Endothelial cell of umbilical vein (primary cell): Measurements from ENCODE around the gene DNAJC12. TPM values are rescaled to one million over a fixed set of nuclear protein-coding genes. Genes with fewer than 3 reads are reported as not detected.
"Not testable (repeated sequence)": the region's sequence is repeated elsewhere in the genome, so short reads cannot be mapped to it uniquely, and the experiment has no call there.

ENCODE experiments used
- BruUV-seq: library from RNA; stranded (reverse); fragments of 400-500 nt; replicated peaks from 2 replicates; lab custom pipeline; 2021; lab: Mats Ljungman, UMichigan
- CTCF ChIA-PET: fragments of 300-600, 350-600 bp; sonication (Branson Sonifier 250); formaldehyde crosslinking; loops from one replicate; lab custom pipeline; 2021; ENCODE audit warnings: antibody characterized with exemption, inconsistent platforms; lab: Charles Lee
- POLR2A ChIA-PET: fragments of 300-600, 350-600 bp; sonication (Branson Sonifier 250); formaldehyde crosslinking; loops from one replicate; lab custom pipeline; 2021; ENCODE audit warnings: antibody characterized with exemption, inconsistent platforms; lab: Charles Lee
- DNase-seq: peaks from one replicate; pipeline ENCODE4 v3.0.0-alpha.2; 2011; ENCODE audit warnings: low read depth, low spot score
- FAIRE-seq: peaks from 2 replicates; lab custom pipeline; 2011; peaks lifted over from hg19 to GRCh38; lab: Jason Lieb, UNC
- H2AFZ ChIP-seq: 2 replicates; pipeline ENCODE4 v1.6.0; 2012; ENCODE audit warnings: low read depth, low read length, control low read depth, inconsistent platforms
- H3K27ac ChIP-seq: 2 replicates; pipeline ENCODE4 v1.5.1; 2011; ENCODE audit warnings: low read depth, mild to moderate bottlenecking, control low read depth, low read length, moderate library complexity; ENCODE audit not compliant: insufficient read depth
- H3K27me3 ChIP-seq, 2 experiments: 2 replicates each; pipeline versions ENCODE4 v1.6.0 to v1.6.1; 2011; ENCODE audit warnings: low read length in 2 of 2, mixed read lengths in 1 of 2; ENCODE audit not compliant: control insufficient read depth in 2 of 2, insufficient read depth in 2 of 2
- H3K36me3 ChIP-seq, 2 experiments: 2 replicates in 1 of 2; 3 replicates in 1 of 2; pipeline ENCODE4 v1.5.1; 2011; ENCODE audit warnings: low read length in 2 of 2, mild to moderate bottlenecking in 1 of 2, moderate library complexity in 1 of 2; ENCODE audit not compliant: control insufficient read depth in 2 of 2, insufficient read depth in 2 of 2; ENCODE audit errors: extremely low read depth in 1 of 2
- H3K4me1 ChIP-seq: 3 replicates; pipeline ENCODE4 v1.5.1; 2011; ENCODE audit warnings: mild to moderate bottlenecking, low read length; ENCODE audit not compliant: control insufficient read depth, insufficient read depth; ENCODE audit errors: extremely low read depth
- H3K4me2 ChIP-seq: 2 replicates; pipeline ENCODE4 v1.6.1; 2011; ENCODE audit warnings: low read length, control low read depth, mixed read lengths; ENCODE audit not compliant: insufficient read depth
- H3K4me3 ChIP-seq, 3 experiments: fragments of 200-600 bp in 1 of 3; sonication (generic), shearing (Covaris generic) in 1 of 3; replicated peaks in 1 of 3; 2 replicates each; pipeline ENCODE4 v1.5.1; 2011 to 2016; ENCODE audit warnings: control low read depth in 3 of 3, low read length in 3 of 3, mild to moderate bottlenecking in 2 of 3, inconsistent platforms in 1 of 3, low read depth in 1 of 3, moderate library complexity in 1 of 3; ENCODE audit not compliant: insufficient read depth in 1 of 3
- H3K79me2 ChIP-seq: 2 replicates; pipeline ENCODE4 v1.6.0; 2012; ENCODE audit warnings: low read length, inconsistent platforms; ENCODE audit not compliant: control insufficient read depth, insufficient read depth
- H3K9ac ChIP-seq: replicated peaks from 2 replicates; pipeline ENCODE3; 2011; ENCODE audit warnings: low read length, control low read depth; ENCODE audit not compliant: insufficient read depth; ENCODE audit errors: extremely low read depth
- H3K9me1 ChIP-seq: replicated peaks from 3 replicates; pipeline ENCODE4 v1.6.0; 2011; ENCODE audit warnings: mild to moderate bottlenecking, low read length; ENCODE audit not compliant: control insufficient read depth, insufficient read depth; ENCODE audit errors: extremely low read depth
- H3K9me3 ChIP-seq: replicated peaks from 2 replicates; pipeline ENCODE4 v1.5.1; 2012; ENCODE audit warnings: low read length, inconsistent platforms; ENCODE audit not compliant: control insufficient read depth, insufficient read depth
- H4K20me1 ChIP-seq: replicated peaks from 2 replicates; pipeline ENCODE3; 2011; ENCODE audit warnings: mild to moderate bottlenecking, low read length; ENCODE audit not compliant: control insufficient read depth, insufficient read depth; ENCODE audit errors: extremely low read depth
- EZH2 ChIP-seq: IDR thresholded peaks from 2 replicates; pipeline ENCODE4 v1.6.1; 2012; ENCODE audit warnings: borderline replicate concordance, low read depth, mild to moderate bottlenecking, moderate library complexity, low read length, inconsistent platforms; ENCODE audit not compliant: severe bottlenecking
- FOS ChIP-seq: IDR thresholded peaks from 2 replicates; pipeline ENCODE4 v1.6.1; 2011; ENCODE audit warnings: mild to moderate bottlenecking, low read length, moderate library complexity, borderline replicate concordance; ENCODE audit not compliant: insufficient read depth
- JUN ChIP-seq: IDR thresholded peaks from 2 replicates; pipeline ENCODE4 v1.6.1; 2011; ENCODE audit warnings: borderline replicate concordance, low read depth; ENCODE audit not compliant: insufficient read length, insufficient read depth
- dilution Hi-C: fragments of 300-500 bp; cut with MboI; formaldehyde crosslinking; loops from one replicate; pipeline ENCODE4 v1.15.0; 2019; ENCODE audit warnings: low sequenced_read_pairs; ENCODE audit not compliant: extremely low pct_ligation_motif_present
- intact Hi-C: fragments of 100-400 bp; cut with micrococcal nuclease; formaldehyde crosslinking; loops from one replicate; pipeline ENCODE4 v1.10.0; 2022
- polyA plus RNA-seq, 4 experiments: library from polyadenylated mRNA; depleted of rRNA in 3 of 4; stranded (reverse) in 3 of 4; unstranded in 1 of 4; fragments of >200 nt; gene quantifications; 2 replicates each; pipeline versions ENCODE4 v1.2.1 to v1.2.3, GENCODE V29; 2011 to 2012; ENCODE audit warnings: missing spikeins in 1 of 4
- total RNA-seq: library from RNA; stranded (reverse); gene quantifications from 2 replicates; pipeline ENCODE4 v1.2.3, GENCODE V29; 2021

DNAJC12 gene
- total and polyA plus RNA-seq, 2 donors (not counting 3 experiments of a cell fraction or from before 2014, with no cell fraction given) = 0.54 to 1.0 TPM

DNA sequence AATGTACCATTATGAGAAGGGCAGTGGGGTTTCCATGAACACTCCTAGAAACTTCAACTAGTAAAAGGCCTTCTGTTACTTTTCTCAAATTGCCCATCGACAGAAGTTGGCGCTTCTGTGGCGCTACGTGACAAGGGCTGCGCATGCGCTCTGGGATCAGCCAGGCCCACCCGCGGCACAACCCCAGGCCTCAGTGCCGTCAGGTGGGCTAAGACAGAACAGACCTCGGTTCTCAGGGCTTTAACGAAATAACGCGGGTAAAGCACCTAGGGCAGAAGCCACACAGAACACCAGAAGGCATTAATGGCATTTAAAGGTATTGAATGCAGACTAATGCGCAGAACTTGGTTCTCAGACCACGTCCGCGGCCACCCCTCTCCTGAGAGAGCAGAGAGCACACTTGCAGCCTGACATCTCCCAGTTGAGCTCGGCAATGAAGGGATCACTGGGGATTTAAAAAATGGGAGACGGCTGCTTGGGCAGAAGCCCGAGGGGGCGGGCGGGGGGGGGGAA, 74.4 kb downstream of the DNAJC12 start:
- dilution Hi-C loops (no loop called here), intact Hi-C loops (loop anchor here (1.0 kb wide), 3 partner anchors 12 to 121 kb away; partner anchors contain the start of gene SIRT1)
- TSS peak; percentile 19 for BruUV-seq
- TF ChIP-seq JUN (no peak), EZH2 (no peak), FOS (no peak)
- Histone ChIP-seq H3K9me3 (no peaks in the 10 kb centered on the region), H3K79me2 (no peaks in the 10 kb centered on the region), H3K27me3 (peaks cover 3 to 8% of the 10 kb centered on the region in 2 experiments), H3K9ac (peak overlapping the region; percentile 96), H4K20me1 (no peaks in the 10 kb centered on the region), H3K4me1 (peaks cover 3% of the 10 kb centered on the region), H3K4me3 (peak overlapping the region; percentile 90 to 96 (median 92)), H3K27ac (peak overlapping the region; percentile 72), H3K36me3 (no peaks in the 10 kb centered on the region), H2AFZ (peak overlapping the region; percentile 99), H3K9me1 (no peaks in the 10 kb centered on the region), H3K4me2 (peak overlapping the region; percentile 96)
- ChIA-PET POLR2A (no interaction called here), CTCF (interaction anchor here (1.1 to 2.9 kb wide), 4 partner anchors 16 to 97 kb away, joined by 6 to 14 read pairs (median 9); no protein-coding TSS in a partner anchor)
- DNase-seq (peak; percentile 82), FAIRE-seq (no peak)

DNA sequence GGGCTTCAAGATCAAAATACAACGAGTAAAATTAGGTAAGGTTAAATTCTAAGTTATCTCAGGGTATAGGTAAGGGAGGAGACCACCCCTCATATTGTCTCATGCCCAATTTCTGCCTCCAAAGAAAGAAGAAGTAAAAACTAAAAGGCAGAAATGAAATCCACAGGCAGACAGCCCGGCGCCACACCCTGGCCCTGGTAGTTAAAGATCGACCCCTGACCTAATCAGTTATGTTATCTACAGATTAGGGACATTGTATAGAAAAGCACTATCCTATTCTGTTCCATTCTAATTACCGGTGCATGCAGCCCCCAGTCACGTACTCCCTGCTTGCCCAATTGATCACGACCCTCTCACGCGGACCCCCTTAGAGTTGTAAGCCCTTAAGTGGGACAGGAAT, 75.4 kb downstream of the DNAJC12 start:
- intact Hi-C loops = not testable (repeated sequence)

More for the DNA sequence above, 75.4 kb downstream of the DNAJC12 start:
- POLR2A ChIA-PET, dilution Hi-C loops, H3K36me3 ChIP-seq, BruUV-seq, H3K79me2 ChIP-seq, FAIRE-seq, H3K4me3 ChIP-seq, H4K20me1 ChIP-seq, H3K9me3 ChIP-seq, H2AFZ ChIP-seq, H3K4me1 ChIP-seq, H3K9me1 ChIP-seq, H3K27ac ChIP-seq, H3K27me3 ChIP-seq, H3K9ac ChIP-seq, H3K4me2 ChIP-seq, DNase-seq: not testable (repeated sequence)
- CTCF ChIA-PET = interaction anchor here (2.9 kb wide), 1 partner anchor 65 kb away, joined by 14 read pairs; no protein-coding TSS in a partner anchor
